Measurements from ENCODE around the gene ATG10.
"Not testable (repeated sequence)": the region's sequence is repeated elsewhere in the genome, so short reads cannot be mapped to it uniquely, and the experiment has no call there.

Gene ATG10

GRCh38 chr5:81982172-81982685 is 10.4 kb downstream of the ATG10 start:
- not testable (repeated sequence) for DNase-seq (ENCODE audit: low read depth in 2 of 2)

GRCh38 chr5:81983148-81983547 is 11.3 kb downstream of the ATG10 start:
- DNase-seq (ENCODE audit: low read depth in 2 of 2): not testable (repeated sequence)

GRCh38 chr5:81983563-81983962 is 11.7 kb downstream of the ATG10 start:
- DNase-seq (ENCODE audit: low read depth in 2 of 2): not testable (repeated sequence)

- no peak for DNase-seq (ENCODE audit: low read depth in 2 of 2)
Observed at GRCh38 chr5:81986126-81986525, 14.3 kb downstream of the ATG10 start.

- DNase-seq (ENCODE audit: low read depth in 2 of 2): no peak
Observed at GRCh38 chr5:81989204-81989603, 17.4 kb downstream of the ATG10 start.

GRCh38 chr5:81994679-81995078 is 22.9 kb downstream of the ATG10 start:
- DNase-seq (ENCODE audit: low read depth in 2 of 2): no peak

GRCh38 chr5:81995407-81995806 is 23.6 kb downstream of the ATG10 start:
- no peak for DNase-seq (ENCODE audit: low read depth in 2 of 2)

- no peak for DNase-seq (ENCODE audit: low read depth in 2 of 2)
Observed at GRCh38 chr5:82004511-82004910, 32.7 kb downstream of the ATG10 start.

GRCh38 chr5:82009869-82010268 is 38.0 kb downstream of the ATG10 start:
- DNase-seq (ENCODE audit: low read depth in 2 of 2): not testable (repeated sequence)

- DNase-seq (ENCODE audit: low read depth in 2 of 2): no peak
Observed at GRCh38 chr5:82010696-82011095, 38.9 kb downstream of the ATG10 start.

- no peak for DNase-seq (ENCODE audit: low read depth in 2 of 2)
Observed at GRCh38 chr5:82011761-82012160, 39.9 kb downstream of the ATG10 start.

- not testable (repeated sequence) for DNase-seq (ENCODE audit: low read depth in 2 of 2)
Observed at GRCh38 chr5:82014644-82015043, 42.8 kb downstream of the ATG10 start.

GRCh38 chr5:82018462-82018861 is 46.6 kb downstream of the ATG10 start:
- no peak for DNase-seq (ENCODE audit: low read depth in 2 of 2)

GRCh38 chr5:82019342-82020138 is 47.7 kb downstream of the ATG10 start:
- DNase-seq (ENCODE audit: low read depth in 2 of 2): no peak

- DNase-seq (ENCODE audit: low read depth in 2 of 2): no peak
Observed at GRCh38 chr5:82022499-82022898, 50.7 kb downstream of the ATG10 start.

GRCh38 chr5:82023644-82024043 is 51.8 kb downstream of the ATG10 start:
- no peak for DNase-seq (ENCODE audit: low read depth in 2 of 2)

GRCh38 chr5:82031220-82032119 is 59.6 kb downstream of the ATG10 start:
- DNase-seq (ENCODE audit: low read depth in 2 of 2): no peak

- DNase-seq (ENCODE audit: low read depth in 2 of 2): not testable (repeated sequence)
Observed at GRCh38 chr5:82042894-82043293, 71.1 kb downstream of the ATG10 start.

GRCh38 chr5:82044010-82044409 is 72.2 kb downstream of the ATG10 start:
- no peak for DNase-seq (ENCODE audit: low read depth in 2 of 2)

GRCh38 chr5:82045554-82046275 is 73.9 kb downstream of the ATG10 start:
- no peak for DNase-seq (ENCODE audit: low read depth in 2 of 2)

- DNase-seq (ENCODE audit: low read depth in 2 of 2): no peak
Observed at GRCh38 chr5:82046276-82046647, 74.4 kb downstream of the ATG10 start.

- DNase-seq (ENCODE audit: low read depth in 2 of 2): no peak
Observed at GRCh38 chr5:82050955-82051354, 79.1 kb downstream of the ATG10 start.
